NCI-H2171 (cell line): ENCODE measurements around the gene CDH24.

Experiments used
- DNase-seq: peaks from one replicate; lab custom pipeline; 2025; lab: John Stamatoyannopoulos, UW

Gene CDH24

GRCh38 chr14:23060536-23061260 is 3.4 kb upstream of the CDH24 start:
- no peak for DNase-seq

DNA sequence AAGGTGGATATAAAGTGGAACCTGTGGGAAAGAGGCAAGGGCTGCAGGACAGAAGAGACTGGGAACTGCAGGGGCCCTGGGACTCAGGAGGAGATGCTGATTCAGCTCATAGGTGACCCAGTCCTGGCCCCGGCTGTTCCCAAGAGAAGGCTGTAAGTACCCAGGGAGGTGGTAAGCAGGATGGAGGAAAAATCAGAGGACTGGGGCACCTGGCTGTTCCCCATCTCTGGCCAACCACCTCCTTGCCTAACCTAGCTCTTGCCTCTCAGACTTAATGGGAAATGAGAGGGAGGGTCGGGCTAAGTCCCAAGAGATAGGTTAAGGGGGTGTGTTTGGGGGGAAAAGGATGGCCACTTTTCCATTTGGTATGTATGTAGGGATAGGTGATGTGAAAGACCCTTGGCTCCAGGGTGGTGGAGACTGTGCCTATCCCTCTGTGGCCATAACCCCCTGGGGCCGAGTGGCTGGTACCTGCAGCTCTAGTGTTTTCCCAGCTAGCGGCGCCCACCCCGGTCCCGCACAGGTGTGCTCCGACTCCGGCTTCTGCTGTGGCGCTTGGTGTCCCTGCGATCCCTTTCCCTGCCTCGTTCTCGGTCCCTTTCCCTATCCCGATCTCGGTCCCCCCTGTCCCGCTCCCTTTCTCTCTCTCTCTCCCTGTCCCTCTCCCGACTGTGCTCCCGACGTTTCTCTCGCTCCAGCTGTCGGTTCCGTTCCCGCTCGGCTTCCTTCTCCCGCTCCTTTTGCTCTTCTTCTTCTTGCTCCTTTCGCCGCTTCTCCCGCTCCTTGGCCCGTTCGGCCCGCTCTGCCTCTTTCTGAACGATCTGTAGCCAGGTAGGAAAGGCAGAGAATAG is 1.6 kb upstream of the CDH24 start:
- DNase-seq: no peak

DNA sequence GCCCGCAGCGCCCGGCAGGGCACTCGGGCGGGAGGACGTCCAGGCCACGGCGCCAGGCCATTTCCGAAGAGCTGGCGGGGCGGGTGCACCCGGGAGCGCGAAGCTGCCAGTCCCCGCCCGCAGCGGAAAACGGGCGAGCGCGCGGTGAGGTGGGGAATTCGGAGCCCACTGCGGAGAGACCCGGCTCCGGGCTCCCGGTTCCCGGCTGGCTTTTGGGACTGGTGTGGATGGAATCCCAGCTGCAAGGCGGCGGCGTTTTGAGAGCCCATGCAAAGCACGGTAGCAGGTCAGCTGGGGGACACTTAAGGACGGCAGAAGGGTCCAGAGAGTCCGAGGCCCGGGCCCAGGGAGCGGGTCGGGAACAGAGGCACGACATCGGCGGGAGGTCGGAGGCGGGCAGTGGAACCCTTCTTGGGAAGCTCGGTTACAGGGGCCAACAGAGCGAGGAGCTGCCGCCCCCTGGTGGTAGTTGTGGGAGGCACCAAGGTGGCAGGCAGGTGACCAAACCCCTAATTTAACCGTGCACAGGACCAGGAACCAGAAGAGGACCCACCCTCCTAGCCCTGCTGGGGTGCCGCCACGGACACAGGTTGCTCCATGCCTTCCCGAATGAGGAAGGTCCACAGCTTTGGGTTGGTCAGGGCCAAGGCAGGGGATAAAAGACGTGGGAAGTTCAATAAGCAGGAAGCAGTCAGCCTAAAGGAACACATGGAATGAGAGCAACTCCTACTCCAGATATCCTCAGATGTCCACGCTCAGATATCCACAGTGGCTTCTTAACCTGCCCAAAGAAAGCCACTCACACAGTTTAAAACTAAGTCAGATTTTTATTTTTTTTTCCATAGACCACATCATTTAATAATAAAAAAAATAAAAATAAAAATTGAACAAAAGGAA is 685 bp upstream of the CDH24 start:
- DNase-seq: no peak

DNA sequence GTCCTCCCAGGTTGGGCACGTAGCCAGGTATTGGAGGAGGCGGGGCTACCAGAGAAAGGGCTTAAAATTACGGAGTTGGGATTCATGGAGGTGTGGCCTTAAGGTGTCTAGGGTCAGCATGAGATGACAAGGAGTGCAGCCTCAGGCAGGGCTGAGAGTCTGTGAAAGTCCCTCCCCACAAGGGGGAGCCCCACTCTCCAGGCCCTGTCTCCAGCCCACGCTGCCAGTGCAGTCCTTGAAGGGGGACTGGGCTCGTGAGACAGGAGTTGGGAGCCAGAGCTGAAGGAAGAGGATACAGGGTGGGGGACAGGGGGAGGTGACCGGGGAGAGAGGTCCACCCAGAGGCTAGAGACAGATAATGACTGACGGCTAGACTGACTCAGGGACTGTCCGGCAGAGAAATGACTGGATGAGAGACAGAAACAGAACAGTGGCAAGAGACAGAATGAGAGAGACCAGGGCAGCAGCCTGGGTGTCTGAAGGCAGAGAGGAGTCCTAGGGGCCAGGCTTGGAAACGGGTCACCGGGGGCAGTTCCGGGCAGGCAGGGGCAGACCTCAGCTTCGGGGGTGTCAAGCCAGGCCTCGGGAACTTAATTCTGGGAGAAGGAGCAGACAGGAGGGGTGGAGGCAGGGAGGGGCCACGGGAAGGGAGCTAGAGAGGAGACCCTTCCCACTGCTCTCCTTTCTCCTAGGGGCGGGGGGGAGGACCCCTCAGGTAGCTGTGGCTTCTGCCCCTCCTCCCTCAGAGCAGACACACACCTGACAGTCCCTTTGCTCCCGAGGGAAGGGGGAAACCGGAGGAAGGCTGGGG is 970 bp downstream of the CDH24 start:
- no peak for DNase-seq

DNA sequence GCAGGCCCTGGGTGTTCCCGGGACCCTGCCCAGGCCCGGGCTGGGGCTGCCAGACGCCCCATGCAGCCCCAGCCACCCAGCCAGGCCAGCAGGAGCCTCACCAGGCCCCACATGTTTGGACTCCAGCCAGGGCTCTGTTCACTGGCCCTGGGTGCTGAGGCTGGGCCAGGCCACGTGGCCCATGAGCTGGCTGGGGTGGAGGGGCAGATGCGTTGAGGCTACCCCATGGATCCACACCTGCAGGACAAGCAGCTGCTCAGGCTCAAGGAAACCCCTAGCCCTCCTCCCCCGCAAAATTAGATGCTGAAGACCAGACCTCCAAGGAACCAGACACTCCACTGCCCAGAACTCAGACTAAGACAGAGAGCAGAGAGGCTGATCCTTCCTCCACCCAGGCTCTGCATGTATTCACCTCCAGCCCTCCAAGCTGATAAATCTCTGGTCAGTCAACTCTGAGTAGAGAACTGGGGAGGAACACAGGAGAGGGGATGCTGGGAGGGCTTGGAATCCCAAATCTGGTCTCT is 1.6 kb downstream of the CDH24 start:
- no peak for DNase-seq

DNA sequence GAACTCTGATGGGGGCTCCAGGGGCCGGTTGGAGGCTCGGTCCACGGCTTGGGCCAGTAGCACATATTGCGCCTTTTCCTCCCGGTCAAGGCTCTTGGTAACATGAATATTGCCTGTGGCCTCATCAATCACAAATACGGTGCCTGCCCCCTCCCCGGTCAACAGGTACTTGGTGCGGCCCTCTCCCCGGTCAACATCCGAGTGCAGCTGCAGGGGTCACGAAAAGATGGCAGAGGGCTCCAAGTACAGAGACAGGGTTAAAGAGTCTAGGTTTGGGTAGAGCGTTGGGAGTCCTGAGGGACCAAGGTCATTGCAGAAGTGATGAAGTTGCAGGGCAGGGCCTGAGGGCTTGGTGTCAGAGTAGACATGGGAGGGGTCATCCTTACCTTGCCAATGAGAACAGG is 2.2 kb downstream of the CDH24 start:
- no peak for DNase-seq

DNA sequence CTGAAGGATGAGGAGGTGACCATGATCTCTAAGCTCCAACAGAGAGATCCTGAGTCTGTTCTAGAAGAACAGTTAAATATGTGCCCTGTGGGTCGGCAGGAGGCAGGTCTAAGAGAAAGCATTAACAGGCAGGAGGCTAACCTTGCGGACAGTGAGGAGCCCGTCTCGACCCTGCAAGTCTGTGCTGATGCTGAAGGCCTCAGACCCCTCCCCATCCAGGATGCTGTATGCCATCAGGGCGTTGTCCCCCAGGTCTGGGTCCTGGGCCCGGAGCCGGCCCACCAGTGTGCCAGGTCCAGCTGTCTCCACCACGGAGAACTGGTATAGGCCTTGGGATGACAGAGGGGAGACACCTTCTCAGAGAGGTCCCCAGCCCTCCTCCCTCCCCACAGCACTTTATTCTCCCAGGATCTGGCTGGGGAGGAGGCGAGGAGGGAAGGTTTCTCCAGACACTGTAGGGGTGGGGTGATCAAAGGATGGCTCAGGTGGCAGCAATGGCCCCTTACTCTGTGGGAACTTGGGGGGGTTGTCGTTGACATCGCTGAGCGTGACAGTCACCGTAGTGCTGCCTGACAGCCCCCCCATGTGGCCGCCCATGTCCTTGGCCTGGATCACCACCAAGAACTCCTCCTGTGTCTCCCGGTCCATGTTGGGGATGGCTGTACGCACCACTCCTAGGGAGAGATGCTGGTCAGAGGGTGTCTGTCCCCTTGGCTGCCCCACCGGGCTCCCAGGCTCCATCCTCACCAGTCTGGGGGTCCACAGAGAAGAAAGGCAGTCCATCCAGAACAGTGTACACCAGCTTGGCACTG is 3.1 kb downstream of the CDH24 start:
- no peak for DNase-seq

DNA sequence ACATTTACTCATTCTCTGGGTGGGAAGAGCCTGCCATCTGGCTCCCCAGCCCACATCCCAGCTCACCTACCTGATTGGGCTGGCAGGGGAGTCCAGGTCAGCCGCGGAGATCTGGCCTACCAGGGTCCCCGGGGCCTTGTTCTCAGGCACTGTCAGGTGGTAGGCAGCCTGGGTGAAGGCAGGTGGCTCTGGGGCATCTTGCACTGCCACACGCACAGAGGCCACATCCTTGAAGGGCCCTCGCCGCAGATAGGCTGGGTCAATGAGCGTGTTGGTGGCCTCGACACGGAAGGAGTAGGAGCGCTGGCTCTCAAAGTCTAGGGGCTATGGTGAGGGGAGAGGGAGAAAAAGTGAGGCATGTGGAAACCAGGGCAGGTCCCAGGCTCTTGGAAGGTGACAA is 3.9 kb downstream of the CDH24 start:
- no peak for DNase-seq

- DNase-seq: no peak
These were observed 4.6 kb downstream of the CDH24 start for GRCh38 chr14:23052671-23053070.

GRCh38 chr14:23052182-23052623 is 5.1 kb downstream of the CDH24 start:
- no peak for DNase-seq

GRCh38 chr14:23051141-23052057 is 5.9 kb downstream of the CDH24 start:
- DNase-seq: no peak

DNA sequence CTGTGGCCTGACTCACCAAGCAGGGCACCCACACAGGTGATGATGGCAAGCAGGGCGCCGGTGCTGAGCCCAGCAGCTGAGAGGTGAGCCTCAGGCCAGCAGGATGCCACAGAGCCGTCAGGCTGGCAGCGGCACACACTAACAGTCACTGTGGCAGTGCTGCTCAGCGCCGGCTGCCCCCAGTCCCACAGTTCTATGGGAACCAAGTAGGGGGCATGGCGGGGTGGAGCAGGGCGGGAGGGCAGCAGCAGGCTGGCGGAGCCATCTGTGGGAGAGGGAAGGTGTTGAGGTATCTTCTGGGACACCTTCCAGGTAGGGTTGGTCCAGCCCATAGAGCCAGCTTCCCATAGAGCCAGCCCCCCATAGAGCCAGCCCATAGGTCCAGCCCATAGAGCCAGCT is 8.3 kb downstream of the CDH24 start:
- DNase-seq: no peak

DNA sequence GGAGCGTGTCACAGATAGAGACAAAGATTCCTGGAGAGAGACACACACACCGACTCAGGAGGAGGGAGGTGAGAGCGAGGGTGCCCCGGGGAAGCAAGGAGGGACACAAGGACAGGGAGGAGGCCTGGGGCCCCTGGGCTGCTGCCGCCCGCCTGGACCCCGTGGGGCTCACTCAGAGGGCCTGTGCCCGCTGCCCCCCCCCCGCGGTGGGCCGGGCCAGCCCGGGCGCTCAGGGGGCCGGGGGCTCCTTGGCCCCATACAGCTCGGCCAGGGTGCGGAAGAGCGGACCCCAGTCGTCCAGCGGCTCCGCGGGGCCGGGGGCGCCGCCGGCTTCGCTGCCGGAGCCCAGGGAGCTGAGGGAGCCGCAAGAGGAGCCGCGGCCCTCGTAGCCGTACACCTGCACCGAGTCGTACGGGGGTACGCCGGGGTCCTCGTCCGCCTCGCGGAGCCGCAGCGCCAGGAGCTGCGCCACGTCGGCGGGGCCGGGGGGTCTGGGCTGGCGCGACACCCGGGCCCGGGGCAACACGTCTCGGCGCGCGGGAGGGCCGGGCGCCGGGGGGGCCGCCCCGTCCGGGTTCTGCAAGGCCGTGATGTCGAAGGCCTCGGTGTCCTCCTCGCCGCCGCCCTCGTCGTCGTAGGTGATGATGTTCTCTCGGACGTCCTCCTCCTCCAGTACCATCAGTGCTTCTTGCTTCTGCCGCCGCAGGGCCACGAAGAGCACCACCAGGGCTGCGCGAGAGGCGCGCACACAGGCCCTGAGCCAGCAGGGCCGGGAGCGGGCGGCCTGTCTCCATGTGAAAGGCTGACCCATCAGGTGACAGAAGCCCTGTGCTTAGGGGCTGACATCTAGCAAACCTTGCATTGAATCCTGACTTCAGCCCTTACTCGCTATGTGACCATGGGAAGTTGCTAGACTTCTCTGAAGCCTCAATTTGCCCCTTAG is 9.3 kb downstream of the CDH24 start:
- no peak for DNase-seq

DNA sequence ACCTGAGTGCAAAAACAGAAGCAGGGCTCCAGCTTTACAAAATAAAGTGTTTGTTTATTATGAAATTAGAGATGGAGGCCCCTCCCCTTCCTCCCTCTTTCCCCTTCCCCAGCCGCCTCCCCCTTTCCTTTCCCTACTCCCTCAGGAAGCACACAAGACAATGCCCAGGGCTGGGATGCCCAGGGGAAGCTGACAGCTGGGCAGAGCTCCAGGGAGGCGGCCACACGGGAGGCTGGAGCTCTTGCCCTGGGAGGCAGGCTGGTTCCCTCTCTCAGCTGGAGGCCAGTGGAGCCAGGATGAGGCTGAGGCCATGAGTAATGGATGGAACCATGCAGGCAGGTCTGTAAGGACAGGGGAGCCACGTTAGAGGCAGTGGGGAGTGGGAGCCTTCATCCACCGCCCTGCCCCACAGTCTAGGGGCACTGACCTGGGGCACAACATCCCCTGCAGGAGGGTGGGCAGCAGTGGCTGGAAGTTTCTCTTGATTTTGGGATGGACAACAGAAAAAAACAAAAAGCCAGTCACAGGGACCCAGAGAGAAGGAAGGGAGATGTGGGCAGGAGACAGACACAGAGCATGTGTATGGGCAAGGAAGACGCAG is 10.2 kb downstream of the CDH24 start:
- no peak for DNase-seq

DNA sequence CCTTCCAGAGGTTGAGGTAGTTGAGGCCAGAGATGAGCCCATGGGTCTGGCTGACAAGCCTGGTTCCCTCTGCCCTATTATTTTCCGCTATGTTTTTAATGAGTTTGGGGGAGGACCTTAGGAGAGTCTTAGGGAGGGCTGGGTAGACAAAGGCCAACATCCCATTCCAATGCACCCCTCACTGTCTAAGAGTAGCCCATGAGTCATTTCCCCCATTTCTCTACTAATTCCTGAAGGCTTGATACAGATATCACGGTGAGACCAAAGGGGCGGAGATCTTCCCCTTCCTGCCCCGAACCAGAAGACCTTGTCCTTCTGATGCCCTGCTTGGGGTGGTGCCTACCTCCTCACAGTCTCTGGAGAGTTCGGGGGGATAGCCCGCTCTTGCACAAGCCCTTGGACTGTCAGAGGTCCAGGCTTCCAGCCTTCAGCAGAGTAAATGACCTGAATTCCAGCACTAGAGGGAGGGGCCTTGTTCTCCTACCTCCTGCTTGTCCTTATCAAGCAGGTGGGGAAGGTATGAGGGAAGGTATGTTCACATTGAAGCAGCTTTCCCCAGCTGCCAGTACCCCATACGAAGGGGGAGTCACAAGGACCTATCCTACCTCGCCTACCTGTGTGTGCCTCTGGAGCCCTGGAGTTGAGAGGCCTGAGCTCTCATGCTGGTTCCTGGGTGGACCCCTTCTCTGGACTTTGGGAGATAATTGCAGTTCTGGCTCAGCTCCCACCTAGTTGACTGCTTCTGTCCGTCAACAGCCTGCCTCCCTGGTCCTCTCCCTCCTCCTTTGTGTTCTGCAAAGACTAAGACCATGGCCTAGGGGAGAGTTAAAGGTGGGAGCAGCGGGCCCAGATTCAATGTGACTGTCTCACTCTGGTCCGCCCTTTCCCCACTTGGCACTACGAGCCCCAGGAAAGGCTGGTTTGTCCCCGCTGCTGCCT is 11.6 kb downstream of the CDH24 start:
- DNase-seq: no peak

- DNase-seq: no peak
These were observed 12.5 kb downstream of the CDH24 start for GRCh38 chr14:23044840-23045239.

GRCh38 chr14:23043754-23044153 is 13.6 kb downstream of the CDH24 start:
- DNase-seq: no peak
